HEK293 (cell line): ENCODE data around the gene EML6.

Experiments used
- TCF7L2 ChIP-seq: IDR thresholded peaks from 2 replicates; pipeline ENCODE4 v1.6.1; 2011; ENCODE audit warnings: low read depth, mild to moderate bottlenecking, inconsistent platforms, low read length, moderate library complexity, borderline replicate concordance
- ZNF112 ChIP-seq: fragments of 450-650 bp; formaldehyde crosslinking; IDR thresholded peaks from 2 replicates; pipeline ENCODE4 v1.5.0; 2017; ENCODE audit warnings: missing biosample characterization, missing genetic modification characterization
- ZNF138 ChIP-seq: fragments of 450-650 bp; formaldehyde crosslinking; IDR thresholded peaks from 2 replicates; pipeline ENCODE4 v1.5.1; 2016; ENCODE audit warnings: missing biosample characterization, missing genetic modification characterization, borderline replicate concordance
- ZNF24 ChIP-seq: fragments of 450-650 bp; formaldehyde crosslinking; IDR thresholded peaks from 2 replicates; pipeline ENCODE4 v1.5.1; 2016; ENCODE audit warnings: missing biosample characterization, missing genetic modification characterization
- ZNF514 ChIP-seq: fragments of 450-650 bp; formaldehyde crosslinking; IDR thresholded peaks from 2 replicates; pipeline ENCODE4 v1.5.1; 2016; ENCODE audit warnings: missing biosample characterization, missing genetic modification characterization
- ZNF529 ChIP-seq: fragments of 450-650 bp; formaldehyde crosslinking; IDR thresholded peaks from 2 replicates; pipeline ENCODE4 v1.5.1; 2017; ENCODE audit warnings: missing genetic modification characterization, missing biosample characterization; ENCODE audit not compliant: insufficient replicate concordance
- ZNF558 ChIP-seq: fragments of 450-650 bp; formaldehyde crosslinking; IDR thresholded peaks from 2 replicates; pipeline ENCODE4 v1.5.1; 2016; ENCODE audit warnings: missing biosample characterization, missing genetic modification characterization
- ZNF626 ChIP-seq: fragments of 450-650 bp; sonication (Bioruptor Pico); formaldehyde crosslinking; IDR thresholded peaks from 2 replicates; pipeline ENCODE4 v1.5.1; 2018; ENCODE audit warnings: missing biosample characterization, missing genetic modification characterization, inconsistent platforms
- ZNF654 ChIP-seq: fragments of 450-650 bp; formaldehyde crosslinking; IDR thresholded peaks from 2 replicates; pipeline ENCODE4 v1.5.1; 2016; ENCODE audit warnings: low read depth, missing biosample characterization, missing genetic modification characterization
- ZNF701 ChIP-seq: fragments of 450-650 bp; formaldehyde crosslinking; IDR thresholded peaks from 2 replicates; pipeline ENCODE4 v1.5.1; 2016; ENCODE audit warnings: missing biosample characterization, missing genetic modification characterization
- TF ChIP-seq, protein P1 (sequence below): fragments of 450-650 bp; formaldehyde crosslinking; IDR thresholded peaks from 2 replicates; pipeline ENCODE4 v1.5.1; 2016; ENCODE audit warnings: missing biosample characterization, missing genetic modification characterization
- TF ChIP-seq, protein P2 (sequence below): fragments of 450-650 bp; formaldehyde crosslinking; IDR thresholded peaks from 2 replicates; pipeline ENCODE4 v1.5.1; 2016; ENCODE audit warnings: missing biosample characterization, missing genetic modification characterization
- TF ChIP-seq, protein P3 (sequence below): fragments of 450-650 bp; formaldehyde crosslinking; IDR thresholded peaks from 2 replicates; pipeline ENCODE4 v1.5.1; 2016; ENCODE audit warnings: missing biosample characterization, missing genetic modification characterization

DNA sequence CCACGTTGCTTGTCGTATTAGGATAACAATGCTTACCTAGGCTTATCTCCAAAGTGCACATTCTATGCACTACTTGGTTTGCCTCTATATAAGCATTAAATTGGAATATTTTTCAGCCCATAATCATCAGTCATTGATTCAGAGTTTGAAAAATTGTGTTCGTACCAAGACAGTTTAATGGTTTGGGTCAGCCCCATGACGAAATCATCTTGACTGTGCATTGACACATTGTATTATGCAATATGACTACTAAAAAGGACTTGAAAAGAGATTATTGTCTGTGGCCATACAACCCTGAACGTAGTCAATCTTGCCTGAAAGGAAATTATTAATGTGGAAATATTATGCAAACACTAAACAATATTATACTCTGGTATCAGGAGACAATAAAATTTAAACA lies 141.3 kb downstream of the EML6 start:
- TF ChIP-seq, protein P1, sequence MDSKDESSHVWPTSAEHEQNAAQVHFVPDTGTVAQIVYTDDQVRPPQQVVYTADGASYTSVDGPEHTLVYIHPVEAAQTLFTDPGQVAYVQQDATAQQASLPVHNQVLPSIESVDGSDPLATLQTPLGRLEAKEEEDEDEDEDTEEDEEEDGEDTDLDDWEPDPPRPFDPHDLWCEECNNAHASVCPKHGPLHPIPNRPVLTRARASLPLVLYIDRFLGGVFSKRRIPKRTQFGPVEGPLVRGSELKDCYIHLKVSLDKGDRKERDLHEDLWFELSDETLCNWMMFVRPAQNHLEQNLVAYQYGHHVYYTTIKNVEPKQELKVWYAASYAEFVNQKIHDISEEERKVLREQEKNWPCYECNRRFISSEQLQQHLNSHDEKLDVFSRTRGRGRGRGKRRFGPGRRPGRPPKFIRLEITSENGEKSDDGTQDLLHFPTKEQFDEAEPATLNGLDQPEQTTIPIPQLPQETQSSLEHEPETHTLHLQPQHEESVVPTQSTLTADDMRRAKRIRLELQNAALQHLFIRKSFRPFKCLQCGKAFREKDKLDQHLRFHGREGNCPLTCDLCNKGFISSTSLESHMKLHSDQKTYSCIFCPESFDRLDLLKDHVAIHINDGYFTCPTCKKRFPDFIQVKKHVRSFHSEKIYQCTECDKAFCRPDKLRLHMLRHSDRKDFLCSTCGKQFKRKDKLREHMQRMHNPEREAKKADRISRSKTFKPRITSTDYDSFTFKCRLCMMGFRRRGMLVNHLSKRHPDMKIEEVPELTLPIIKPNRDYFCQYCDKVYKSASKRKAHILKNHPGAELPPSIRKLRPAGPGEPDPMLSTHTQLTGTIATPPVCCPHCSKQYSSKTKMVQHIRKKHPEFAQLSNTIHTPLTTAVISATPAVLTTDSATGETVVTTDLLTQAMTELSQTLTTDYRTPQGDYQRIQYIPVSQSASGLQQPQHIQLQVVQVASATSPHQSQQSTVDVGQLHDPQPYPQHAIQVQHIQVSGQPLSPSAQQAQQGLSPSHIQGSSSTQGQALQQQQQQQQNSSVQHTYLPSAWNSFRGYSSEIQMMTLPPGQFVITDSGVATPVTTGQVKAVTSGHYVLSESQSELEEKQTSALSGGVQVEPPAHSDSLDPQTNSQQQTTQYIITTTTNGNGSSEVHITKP (tag by site-specific recombination) = no peak
- TF ChIP-seq ZNF112 (tag by site-specific recombination) (no peak), ZNF626 (no peak), TCF7L2 (no peak), ZNF701 (tag by site-specific recombination) (no peak), ZNF558 (tag by site-specific recombination) (no peak), ZNF138 (tag by site-specific recombination) (no peak), ZNF514 (no peak), ZNF654 (no peak), ZNF529 (tag by site-specific recombination) (no peak), ZNF24 (tag by site-specific recombination) (no peak)
- TF ChIP-seq, protein P2, sequence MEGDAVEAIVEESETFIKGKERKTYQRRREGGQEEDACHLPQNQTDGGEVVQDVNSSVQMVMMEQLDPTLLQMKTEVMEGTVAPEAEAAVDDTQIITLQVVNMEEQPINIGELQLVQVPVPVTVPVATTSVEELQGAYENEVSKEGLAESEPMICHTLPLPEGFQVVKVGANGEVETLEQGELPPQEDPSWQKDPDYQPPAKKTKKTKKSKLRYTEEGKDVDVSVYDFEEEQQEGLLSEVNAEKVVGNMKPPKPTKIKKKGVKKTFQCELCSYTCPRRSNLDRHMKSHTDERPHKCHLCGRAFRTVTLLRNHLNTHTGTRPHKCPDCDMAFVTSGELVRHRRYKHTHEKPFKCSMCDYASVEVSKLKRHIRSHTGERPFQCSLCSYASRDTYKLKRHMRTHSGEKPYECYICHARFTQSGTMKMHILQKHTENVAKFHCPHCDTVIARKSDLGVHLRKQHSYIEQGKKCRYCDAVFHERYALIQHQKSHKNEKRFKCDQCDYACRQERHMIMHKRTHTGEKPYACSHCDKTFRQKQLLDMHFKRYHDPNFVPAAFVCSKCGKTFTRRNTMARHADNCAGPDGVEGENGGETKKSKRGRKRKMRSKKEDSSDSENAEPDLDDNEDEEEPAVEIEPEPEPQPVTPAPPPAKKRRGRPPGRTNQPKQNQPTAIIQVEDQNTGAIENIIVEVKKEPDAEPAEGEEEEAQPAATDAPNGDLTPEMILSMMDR (tag by site-specific recombination) = no peak
- TF ChIP-seq, protein P3, sequence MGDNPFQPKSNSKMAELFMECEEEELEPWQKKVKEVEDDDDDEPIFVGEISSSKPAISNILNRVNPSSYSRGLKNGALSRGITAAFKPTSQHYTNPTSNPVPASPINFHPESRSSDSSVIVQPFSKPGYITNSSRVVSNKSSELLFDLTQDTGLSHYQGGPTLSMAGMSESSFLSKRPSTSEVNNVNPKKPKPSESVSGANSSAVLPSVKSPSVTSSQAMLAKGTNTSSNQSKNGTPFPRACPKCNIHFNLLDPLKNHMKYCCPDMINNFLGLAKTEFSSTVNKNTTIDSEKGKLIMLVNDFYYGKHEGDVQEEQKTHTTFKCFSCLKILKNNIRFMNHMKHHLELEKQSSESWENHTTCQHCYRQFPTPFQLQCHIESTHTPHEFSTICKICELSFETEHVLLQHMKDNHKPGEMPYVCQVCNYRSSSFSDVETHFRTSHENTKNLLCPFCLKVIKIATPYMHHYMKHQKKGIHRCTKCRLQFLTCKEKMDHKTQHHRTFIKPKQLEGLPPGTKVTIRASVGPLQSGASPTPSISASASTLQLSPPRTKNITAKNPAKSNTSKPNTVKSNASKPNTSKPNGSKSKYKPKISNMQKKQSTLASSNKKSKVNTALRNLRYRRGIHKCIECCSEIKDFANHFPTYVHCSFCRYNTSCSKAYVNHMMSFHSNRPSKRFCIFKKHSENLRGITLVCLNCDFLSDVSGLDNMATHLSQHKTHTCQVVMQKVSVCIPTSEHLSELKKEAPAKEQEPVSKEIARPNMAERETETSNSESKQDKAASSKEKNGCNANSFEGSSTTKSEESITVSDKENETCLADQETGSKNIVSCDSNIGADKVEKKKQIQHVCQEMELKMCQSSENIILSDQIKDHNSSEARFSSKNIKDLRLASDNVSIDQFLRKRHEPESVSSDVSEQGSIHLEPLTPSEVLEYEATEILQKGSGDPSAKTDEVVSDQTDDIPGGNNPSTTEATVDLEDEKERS (tag by site-specific recombination) = no peak
